Stimulated activated CD8-positive, alpha-beta memory T cell treated with anti-CD3 and anti-CD28 coated beads, Interleukin-4, amount 100 ng/mL, for 24 hours (primary cell): ENCODE results near the gene MLYCD.

ENCODE experiments used
- DNase-seq: peaks from one replicate; pipeline ENCODE4 v3.0.0-alpha.2; 2020; ENCODE audit warnings: low read depth

The MLYCD gene

GRCh38 chr16:83899978-83900377 lies 1.1 kb downstream of the MLYCD start:
- DNase-seq: no peak

- no peak for DNase-seq
Measured at GRCh38 chr16:83900571-83900970, 1.7 kb downstream of the MLYCD start.

- no peak for DNase-seq
Measured at GRCh38 chr16:83901101-83901500, 2.2 kb downstream of the MLYCD start.

- DNase-seq: no peak
Measured at GRCh38 chr16:83903751-83904150, 4.8 kb downstream of the MLYCD start.

- no peak for DNase-seq
Measured at GRCh38 chr16:83906683-83907082, 7.8 kb downstream of the MLYCD start.

- DNase-seq: no peak
Measured at GRCh38 chr16:83907111-83907510, 8.2 kb downstream of the MLYCD start.

- no peak for DNase-seq
Measured at GRCh38 chr16:83907631-83908250, 8.8 kb downstream of the MLYCD start.

GRCh38 chr16:83908798-83909197 lies 9.9 kb downstream of the MLYCD start:
- no peak for DNase-seq

- DNase-seq: no peak
Measured at GRCh38 chr16:83911290-83911689, 12.4 kb downstream of the MLYCD start.

- DNase-seq: no peak
Measured at GRCh38 chr16:83912519-83913244, 13.8 kb downstream of the MLYCD start.

- DNase-seq: no peak
Measured at GRCh38 chr16:83913245-83913633, 14.3 kb downstream of the MLYCD start.

- DNase-seq: no peak
Measured at GRCh38 chr16:83914091-83914710, 15.3 kb downstream of the MLYCD start.

GRCh38 chr16:83915081-83915480 lies 16.2 kb downstream of the MLYCD start:
- DNase-seq: no peak

- DNase-seq: no peak
Measured at GRCh38 chr16:83915491-83915890, 16.6 kb downstream of the MLYCD start.

GRCh38 chr16:83917152-83918120 lies 18.5 kb downstream of the MLYCD start:
- no peak for DNase-seq

- DNase-seq: no peak
Measured at GRCh38 chr16:83920894-83921491, 22.1 kb downstream of the MLYCD start.

GRCh38 chr16:83923581-83924365 lies 24.9 kb downstream of the MLYCD start:
- DNase-seq: no peak

GRCh38 chr16:83924686-83925085 lies 25.8 kb downstream of the MLYCD start:
- DNase-seq: no peak

GRCh38 chr16:83925095-83925905 lies 26.4 kb downstream of the MLYCD start:
- DNase-seq: no peak
